HepG2 (cell line): ENCODE results near the gene SYTL3. TPM values are rescaled to one million over a fixed set of nuclear protein-coding genes. Genes with fewer than 3 reads are reported as not detected.

Experiments
- BORCS8-MEF2B ChIP-seq: sonication (generic); formaldehyde crosslinking; IDR thresholded peaks from 2 replicates; pipeline ENCODE4 v1.8.0; 2022; ENCODE audit warnings: mild to moderate bottlenecking, missing genetic modification reagents
- HNF1B ChIP-seq: sonication (generic); formaldehyde crosslinking; IDR thresholded peaks from 2 replicates; pipeline ENCODE4 v1.5.1; 2020; ENCODE audit warnings: mild to moderate bottlenecking, moderate library complexity, missing genetic modification reagents
- MXI1 ChIP-seq: IDR thresholded peaks from 3 replicates; pipeline ENCODE4 v1.6.1; 2012; ENCODE audit warnings: low read depth, low read length, inconsistent platforms, borderline replicate concordance
- PAXIP1 ChIP-seq: sonication (generic); formaldehyde crosslinking; conservative IDR thresholded peaks from 2 replicates; pipeline ENCODE4 v1.4.0; 2020; ENCODE audit warnings: mild to moderate bottlenecking, missing genetic modification reagents, moderate library complexity
- RFX5 ChIP-seq: IDR thresholded peaks from 2 replicates; pipeline ENCODE4 v1.6.1; 2011; ENCODE audit warnings: low read depth, low read length, improper control_type of control experiment
- STAG1 ChIP-seq: sonication (generic); formaldehyde crosslinking; IDR thresholded peaks from 2 replicates; pipeline ENCODE4 v1.4.0; 2020; ENCODE audit warnings: missing genetic modification reagents
- TRIM22 ChIP-seq: fragments of 450-650 bp; IDR thresholded peaks from 2 replicates; pipeline ENCODE4 v1.6.1; 2017
- ZBTB25 ChIP-seq: IDR thresholded peaks from 2 replicates; pipeline ENCODE4 v1.6.1; 2018; ENCODE audit warnings: missing genetic modification reagents
- ZMYM3 ChIP-seq: sonication (generic); formaldehyde crosslinking; IDR thresholded peaks from 2 replicates; pipeline ENCODE4 v1.5.1; 2020; ENCODE audit warnings: mild to moderate bottlenecking, missing genetic modification reagents
- ZNF260 ChIP-seq: sonication (generic); formaldehyde crosslinking; IDR thresholded peaks from 2 replicates; pipeline ENCODE4 v1.4.0; 2020; ENCODE audit warnings: missing genetic modification reagents, low read depth, mild to moderate bottlenecking, borderline replicate concordance
- ZNF768 ChIP-seq: sonication (generic); formaldehyde crosslinking; IDR thresholded peaks from 2 replicates; pipeline ENCODE4 v1.4.0; 2020; ENCODE audit warnings: missing genetic modification reagents
- ZSCAN31 ChIP-seq: sonication (generic); formaldehyde crosslinking; IDR thresholded peaks from 2 replicates; pipeline ENCODE4 v1.5.0; 2020; ENCODE audit warnings: low read depth, mild to moderate bottlenecking, missing genetic modification reagents
- polyA plus RNA-seq, 8 experiments: library from polyadenylated mRNA; depleted of rRNA in 3 of 8; stranded (reverse) in 7 of 8; unstranded in 1 of 8; fragments of >200 nt; fragmentation: Illumina TruSeq in 4 of 8; extraction: Trizol in 4 of 8; gene quantifications; 2 replicates each; pipeline versions ENCODE4 v1.2.1 to v1.2.3, GENCODE V29; 2011 to 2016; ENCODE audit warnings: low read depth in 4 of 8, missing spikeins in 1 of 8, mixed read lengths in 1 of 8; ENCODE audit not compliant: insufficient read depth in 1 of 8
- total RNA-seq, 5 experiments: library from RNA; depleted of rRNA; stranded (reverse); fragments of >200 nt; fragmentation: Illumina TruSeq; extraction: Trizol; gene quantifications; 2 replicates each; pipeline ENCODE4 v1.2.3, GENCODE V29; 2016; ENCODE audit warnings: low read depth in 1 of 5
- TF ChIP-seq, protein P1 (sequence below): sonication (generic); formaldehyde crosslinking; IDR thresholded peaks from 2 replicates; pipeline ENCODE4 v1.4.0; 2020; ENCODE audit warnings: mild to moderate bottlenecking, missing genetic modification reagents
- TF ChIP-seq, protein P2 (sequence below): IDR thresholded peaks from 2 replicates; pipeline ENCODE4 v1.6.1; 2016; ENCODE audit warnings: missing biosample characterization, missing genetic modification reagents, low read depth

The SYTL3 gene
- total and polyA plus RNA-seq, 2 of the 13 experiments (the other 11 are each of a cell fraction or from before 2014, with no cell fraction given) = 0.11 to 0.28 TPM

- TF ChIP-seq PAXIP1 (CRISPR knock-in tag) = peak; percentile 75
- peak; percentile 95 for TF ChIP-seq HNF1B (CRISPR knock-in tag)
- TF ChIP-seq, protein P1, sequence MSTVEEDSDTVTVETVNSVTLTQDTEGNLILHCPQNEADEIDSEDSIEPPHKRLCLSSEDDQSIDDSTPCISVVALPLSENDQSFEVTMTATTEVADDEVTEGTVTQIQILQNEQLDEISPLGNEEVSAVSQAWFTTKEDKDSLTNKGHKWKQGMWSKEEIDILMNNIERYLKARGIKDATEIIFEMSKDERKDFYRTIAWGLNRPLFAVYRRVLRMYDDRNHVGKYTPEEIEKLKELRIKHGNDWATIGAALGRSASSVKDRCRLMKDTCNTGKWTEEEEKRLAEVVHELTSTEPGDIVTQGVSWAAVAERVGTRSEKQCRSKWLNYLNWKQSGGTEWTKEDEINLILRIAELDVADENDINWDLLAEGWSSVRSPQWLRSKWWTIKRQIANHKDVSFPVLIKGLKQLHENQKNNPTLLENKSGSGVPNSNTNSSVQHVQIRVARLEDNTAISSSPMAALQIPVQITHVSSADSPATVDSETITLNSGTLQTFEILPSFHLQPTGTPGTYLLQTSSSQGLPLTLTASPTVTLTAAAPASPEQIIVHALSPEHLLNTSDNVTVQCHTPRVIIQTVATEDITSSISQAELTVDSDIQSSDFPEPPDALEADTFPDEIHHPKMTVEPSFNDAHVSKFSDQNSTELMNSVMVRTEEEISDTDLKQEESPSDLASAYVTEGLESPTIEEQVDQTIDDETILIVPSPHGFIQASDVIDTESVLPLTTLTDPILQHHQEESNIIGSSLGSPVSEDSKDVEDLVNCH (CRISPR knock-in tag) = peak; percentile 89; the same call in 1 of the 2 replicates
- peak; percentile 55; the same call in 2 of the 3 replicates for TF ChIP-seq MXI1
- TF ChIP-seq, protein P2, sequence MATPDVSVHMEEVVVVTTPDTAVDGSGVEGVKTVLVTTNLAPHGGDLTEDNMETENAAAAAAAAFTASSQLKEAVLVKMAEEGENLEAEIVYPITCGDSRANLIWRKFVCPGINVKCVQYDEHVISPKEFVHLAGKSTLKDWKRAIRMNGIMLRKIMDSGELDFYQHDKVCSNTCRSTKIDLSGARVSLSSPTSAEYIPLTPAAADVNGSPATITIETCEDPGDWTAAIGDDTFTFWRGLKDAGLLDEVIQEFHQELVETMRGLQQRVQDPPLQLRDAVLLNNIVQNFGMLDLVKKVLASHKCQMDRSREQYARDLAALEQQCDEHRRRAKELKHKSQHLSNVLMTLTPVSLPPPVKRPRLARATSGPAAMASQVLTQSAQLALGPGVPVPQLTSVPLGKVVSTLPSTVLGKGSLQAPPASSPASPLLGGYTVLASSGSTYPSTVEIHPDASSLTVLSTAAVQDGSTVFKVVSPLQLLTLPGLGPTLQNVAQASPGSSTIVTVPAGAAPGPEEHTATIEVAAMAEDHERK (CRISPR knock-in tag) = no peak
- TF ChIP-seq RFX5 = 0 out of 2 replicates have a peak, but pooled peaks have one; percentile 28
- no peak for TF ChIP-seq TRIM22
- TF ChIP-seq ZSCAN31 (CRISPR knock-in tag) = peak; percentile 95
- peak; percentile 88; the same call in 1 of the 2 replicates for TF ChIP-seq ZMYM3 (CRISPR knock-in tag)
- no peak for TF ChIP-seq ZNF260
- peak; percentile 38; the same call in 1 of the 2 replicates for TF ChIP-seq ZBTB25 (CRISPR knock-in tag)
- peak; percentile 87; the same call in 1 of the 2 replicates for TF ChIP-seq BORCS8-MEF2B
- peak; percentile 74; the same call in 1 of the 2 replicates for TF ChIP-seq ZNF768 (CRISPR knock-in tag)
- peak; percentile 99 for TF ChIP-seq STAG1 (CRISPR knock-in tag)
Observed at GRCh38 chr6:158703837-158704822, 54.3 kb downstream of the SYTL3 start (continued).
